Astrocyte (in vitro differentiated cells and primary cell): ENCODE results near the gene ATG3.

Experiments used
- CTCF ChIP-seq: IDR thresholded peaks from 2 replicates; pipeline ENCODE4 v1.5.1; 2011; ENCODE audit warnings: low read depth, mild to moderate bottlenecking, inconsistent platforms, low read length, moderate library complexity; ENCODE audit not compliant: insufficient read depth
- EZH2 ChIP-seq: IDR thresholded peaks from 2 replicates; pipeline ENCODE4 v1.6.1; 2012; ENCODE audit warnings: mild to moderate bottlenecking, low read length, inconsistent platforms; ENCODE audit not compliant: insufficient read depth

GRCh38 chr3:112604536-112604935 is 42.8 kb upstream of the ATG3 start:
- no peak for TF ChIP-seq EZH2
- no peak for TF ChIP-seq CTCF
